NCI-H510A (cell line): Measurements from ENCODE around the gene ASTN1.

Source experiments
- DNase-seq: peaks from one replicate; lab custom pipeline; 2025; lab: John Stamatoyannopoulos, UW

ASTN1 gene

GRCh38 chr1:177043597-177043996, 120.9 kb downstream of the ASTN1 start:
- DNase-seq = no peak

GRCh38 chr1:177035586-177035985, 128.9 kb downstream of the ASTN1 start:
- no peak for DNase-seq

DNA sequence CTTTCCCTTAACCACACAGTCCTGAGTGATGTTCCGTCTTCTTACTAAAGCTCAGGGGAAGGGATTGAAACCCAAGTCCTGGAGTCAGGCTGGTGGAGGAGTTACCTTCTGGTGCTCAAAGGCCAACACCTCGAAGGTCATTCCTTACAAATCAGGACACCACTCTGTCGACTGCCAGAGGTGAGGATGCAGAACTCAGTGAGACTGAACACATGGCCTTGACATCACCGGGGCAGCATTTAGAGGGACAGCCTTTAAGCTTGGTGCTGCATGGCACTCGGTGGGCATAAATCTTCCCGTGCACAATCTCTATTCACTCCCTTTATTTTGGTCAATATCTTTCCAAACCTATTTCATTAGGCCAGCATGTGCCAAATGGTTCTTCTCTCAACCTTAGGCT, 130.9 kb downstream of the ASTN1 start:
- DNase-seq = no peak

- DNase-seq = peak; percentile 88
These were observed 132.1 kb downstream of the ASTN1 start for GRCh38 chr1:177032434-177032833.

GRCh38 chr1:177024623-177025022, 139.9 kb downstream of the ASTN1 start:
- DNase-seq = no peak

DNA sequence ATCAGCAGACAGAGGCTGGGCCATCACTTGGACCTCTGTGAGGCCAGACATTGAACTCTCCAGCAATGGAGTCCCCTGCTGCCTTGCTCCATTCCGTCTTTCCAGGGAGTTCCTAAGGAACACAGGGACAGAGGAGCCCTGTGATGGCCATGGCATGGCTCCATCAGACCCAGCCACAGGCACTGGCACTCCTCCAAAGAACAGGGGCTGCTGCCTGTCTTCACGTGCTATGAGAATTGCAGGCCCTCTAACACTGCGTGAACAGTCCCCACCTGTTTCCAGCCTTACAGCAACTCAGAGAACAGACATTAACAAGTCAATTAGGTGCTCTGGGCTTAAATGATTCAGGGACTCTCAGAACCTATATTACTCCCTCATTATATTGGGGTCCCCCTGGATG, 140.8 kb downstream of the ASTN1 start:
- DNase-seq = no peak

DNA sequence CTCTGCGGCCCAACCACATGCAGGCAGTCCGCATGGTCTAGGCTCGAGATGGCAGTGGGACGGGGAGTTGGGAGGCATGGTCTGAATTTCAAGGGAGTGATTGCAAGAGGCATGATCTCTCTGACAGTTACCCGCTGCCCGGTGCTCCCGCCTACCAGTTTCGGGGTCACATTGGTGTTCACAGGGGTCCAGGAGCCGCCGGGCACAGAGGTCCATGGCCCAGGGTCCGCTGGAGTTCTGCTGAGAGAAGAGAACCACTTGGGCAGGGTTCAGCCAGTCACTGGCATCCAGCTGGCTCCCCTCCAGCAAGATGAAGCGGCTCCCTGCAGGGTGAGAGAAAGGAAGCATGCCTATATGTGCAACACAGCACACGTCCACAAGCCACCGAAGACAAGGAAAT, 141.3 kb downstream of the ASTN1 start:
- DNase-seq = no peak

GRCh38 chr1:177021687-177022086, 142.8 kb downstream of the ASTN1 start:
- no peak for DNase-seq

GRCh38 chr1:177020851-177021589, 143.5 kb downstream of the ASTN1 start:
- DNase-seq = no peak

DNA sequence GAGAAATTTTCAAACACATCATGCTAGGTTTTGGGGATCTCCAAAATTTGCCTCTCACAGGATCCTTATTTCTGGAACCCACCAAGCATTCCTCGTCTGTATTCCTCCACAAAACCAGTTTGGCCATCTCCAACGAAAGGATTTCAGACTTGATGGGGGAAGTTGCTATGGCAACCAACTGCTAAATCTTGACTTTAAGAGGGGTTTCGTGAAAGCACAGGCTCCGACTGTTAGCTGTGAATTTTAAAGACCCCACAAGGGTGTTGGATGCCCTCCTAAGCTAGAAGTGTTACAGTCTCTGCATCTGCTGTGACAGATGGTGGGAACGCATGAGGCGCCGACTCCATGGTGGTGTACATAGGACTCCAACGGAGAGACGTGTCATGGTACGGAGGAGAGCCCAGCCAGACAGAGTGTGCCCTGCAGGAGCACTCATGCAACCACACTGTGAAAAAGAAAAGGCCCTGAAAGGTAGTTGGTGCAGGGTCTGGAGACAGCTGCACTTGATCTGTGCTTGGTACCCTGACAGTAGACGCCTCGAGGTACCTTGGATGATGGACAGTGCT, 147.1 kb downstream of the ASTN1 start:
- DNase-seq = no peak

DNA sequence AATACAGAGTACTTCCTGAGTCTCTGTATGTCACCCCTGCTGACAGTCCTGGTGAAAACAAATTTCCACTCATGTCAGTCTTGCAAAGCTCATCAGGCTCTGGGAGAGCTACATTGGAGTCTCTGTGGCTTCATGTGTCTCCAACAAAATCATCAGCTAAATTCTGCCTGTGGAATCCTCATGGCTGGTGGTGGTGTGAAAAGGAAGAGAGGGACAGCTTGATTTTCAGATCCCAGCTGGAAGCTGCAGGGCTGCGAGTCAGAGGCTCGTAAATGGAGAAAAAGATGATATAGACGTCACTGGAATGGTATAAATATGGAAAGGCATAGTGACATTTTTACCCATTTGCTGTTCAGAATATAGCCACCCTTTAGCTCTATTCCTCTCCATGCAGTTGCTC, 150.2 kb downstream of the ASTN1 start:
- no peak for DNase-seq

- DNase-seq = no peak
These were observed 152.1 kb downstream of the ASTN1 start for GRCh38 chr1:177012342-177012925.

GRCh38 chr1:177011508-177011907, 153.0 kb downstream of the ASTN1 start:
- no peak for DNase-seq

DNA sequence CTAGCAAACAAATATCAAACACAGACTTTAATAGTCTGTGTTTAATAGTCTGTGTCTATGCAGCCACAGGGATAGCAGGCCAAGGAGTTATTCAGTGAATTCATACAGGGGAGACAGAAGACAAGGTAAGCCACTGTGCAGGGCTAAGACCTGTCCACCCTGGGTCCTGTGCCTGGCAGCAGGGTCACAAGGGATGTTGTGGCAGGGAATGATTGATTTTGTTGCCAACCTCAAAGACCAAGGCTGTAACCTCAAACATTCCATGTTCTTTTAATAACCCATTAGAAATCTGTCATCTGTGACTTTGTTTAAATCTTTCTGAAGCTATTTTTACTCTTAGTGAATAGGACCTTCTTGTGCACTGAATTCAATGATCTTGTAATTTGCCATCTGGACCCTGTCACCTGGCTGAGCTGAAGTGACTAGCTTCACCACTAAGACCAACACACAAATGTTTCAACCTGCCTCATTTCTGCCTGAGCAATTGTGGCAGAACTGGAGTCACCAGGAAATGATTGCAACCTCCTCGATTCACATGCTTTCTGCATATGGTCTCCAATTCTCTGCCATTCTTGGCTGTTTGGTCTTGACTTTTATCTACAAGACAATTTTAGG, 154.2 kb downstream of the ASTN1 start:
- no peak for DNase-seq

GRCh38 chr1:177008653-177009052, 155.9 kb downstream of the ASTN1 start:
- DNase-seq = no peak

- DNase-seq = no peak
These were observed 156.9 kb downstream of the ASTN1 start for GRCh38 chr1:177007437-177008161.

DNA sequence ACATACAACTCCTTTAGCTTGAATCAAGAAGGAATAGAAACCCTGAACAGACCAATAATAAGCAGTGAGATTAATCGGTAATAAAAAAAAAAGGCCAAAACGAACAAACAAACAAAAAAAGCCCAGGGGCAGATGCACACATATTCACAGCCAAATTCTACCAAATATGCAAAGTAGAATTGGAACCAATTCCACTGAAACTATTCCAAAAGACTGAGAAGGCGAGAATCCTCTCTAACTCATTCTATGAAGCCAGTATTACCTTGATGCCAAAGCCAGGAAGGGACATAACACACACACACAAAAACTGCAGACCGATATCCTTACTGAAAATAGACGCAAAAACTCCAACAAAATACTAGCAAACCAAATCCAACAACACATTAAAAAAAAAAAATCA, 161.6 kb downstream of the ASTN1 start:
- DNase-seq = no peak

DNA sequence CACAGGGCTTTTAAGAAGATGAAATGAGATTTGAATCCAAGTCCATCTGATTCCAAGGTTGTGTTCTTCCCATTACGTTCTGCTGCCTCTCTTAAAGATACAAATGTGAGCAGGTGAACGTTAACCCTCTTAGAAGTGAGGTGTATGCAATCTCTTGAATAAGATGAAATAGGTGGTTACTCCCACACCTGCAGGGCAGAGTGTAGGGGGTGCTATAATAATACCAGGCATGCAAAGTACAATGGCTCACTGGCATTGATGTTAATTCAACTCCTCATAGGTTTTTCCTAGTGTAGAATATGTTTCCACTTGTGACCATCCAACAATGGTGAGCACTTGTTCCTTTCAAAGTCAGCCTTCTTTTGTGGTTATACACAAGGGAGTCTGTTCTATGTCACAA, 163.0 kb downstream of the ASTN1 start:
- DNase-seq = no peak

DNA sequence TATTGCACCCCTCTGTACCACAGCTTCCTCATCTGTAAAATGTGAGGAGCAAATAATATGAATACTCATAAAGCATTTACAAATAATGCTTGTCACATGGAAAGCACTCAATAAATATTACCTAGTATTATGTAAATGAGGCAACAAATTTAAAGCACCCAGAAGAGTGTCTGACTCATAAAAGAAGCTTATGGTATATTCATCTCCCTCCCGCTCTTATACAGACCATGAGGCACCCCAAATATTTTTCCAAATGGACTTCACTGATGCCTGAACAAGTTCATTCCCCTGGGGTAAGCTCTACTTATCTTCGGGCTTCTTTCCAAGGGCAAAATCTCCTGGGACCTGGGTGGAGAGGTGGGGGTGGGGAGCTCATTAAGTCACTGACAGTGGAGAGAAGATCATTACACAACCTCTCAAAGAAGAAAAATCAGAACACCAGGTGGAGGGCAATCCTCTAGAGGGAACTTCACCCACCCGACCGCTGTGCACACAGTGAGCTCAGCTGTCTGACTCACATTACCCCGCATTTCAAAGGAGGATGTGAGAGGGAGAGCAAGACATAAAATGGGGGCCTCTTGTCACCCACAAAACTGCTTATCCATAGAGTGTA, 166.2 kb downstream of the ASTN1 start:
- no peak for DNase-seq

DNA sequence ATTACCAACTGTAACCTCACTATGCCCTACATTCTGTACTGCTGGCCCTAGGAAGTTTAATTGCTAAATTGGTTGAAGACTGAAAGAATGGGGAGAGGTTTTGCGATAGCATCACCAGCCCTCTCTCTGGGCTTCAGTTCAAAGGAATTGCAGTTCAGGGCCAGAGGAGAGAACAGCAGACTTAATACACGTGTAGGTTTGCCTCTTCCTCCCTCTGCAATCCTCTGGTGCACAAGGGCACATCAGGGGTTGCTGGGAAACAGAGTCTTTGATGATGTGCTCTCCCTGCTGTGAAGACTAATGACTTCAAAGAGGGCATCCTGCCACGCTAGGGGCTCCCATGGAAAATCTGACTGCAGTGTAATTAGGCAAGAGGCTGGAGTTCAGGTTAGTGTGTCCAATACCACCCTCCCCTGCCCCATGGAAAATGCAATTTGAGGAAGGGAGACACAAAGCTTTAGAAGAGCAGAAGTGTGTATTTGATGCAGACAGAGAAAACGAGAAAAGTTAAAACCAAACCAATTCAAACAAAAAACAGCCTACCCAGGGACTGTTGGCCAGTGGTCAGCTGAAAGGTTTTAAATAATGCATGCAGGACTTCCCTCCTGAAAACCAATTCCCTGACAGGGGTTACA, 167.9 kb downstream of the ASTN1 start:
- no peak for DNase-seq

GRCh38 chr1:176994931-176995596, 169.4 kb downstream of the ASTN1 start:
- no peak for DNase-seq
